Activated CD8-positive, alpha-beta memory T cell treated with anti-CD3 and anti-CD28 coated beads, Interleukin-2, amount 50 U/mL, for 48 hours (primary cell): ENCODE measurements around the gene ENTPD1.
"Not testable (repeated sequence)": the region's sequence is repeated elsewhere in the genome, so short reads cannot be mapped to it uniquely, and the experiment has no call there.

ENCODE experiments used
- DNase-seq: peaks from one replicate; pipeline ENCODE4 v3.0.0-alpha.2; 2020

Gene ENTPD1

GRCh38 chr10:95756041-95756761 lies at the start of gene ENTPD1:
Gene ENTPD1 (plus strand): TSS chr10:95756163. CDS start chr10:95756240, 77 bp downstream.
- DNase-seq, result no peak

- no peak for DNase-seq
These were observed 49.4 kb upstream of the ENTPD1 start for GRCh38 chr10:95706573-95706972.

GRCh38 chr10:95706990-95707389 lies 49.0 kb upstream of the ENTPD1 start:
- no peak for DNase-seq

GRCh38 chr10:95711492-95711891 lies 44.5 kb upstream of the ENTPD1 start:
- no peak for DNase-seq

GRCh38 chr10:95716466-95716865 lies 39.5 kb upstream of the ENTPD1 start:
- no peak for DNase-seq

- no peak for DNase-seq
These were observed 39.1 kb upstream of the ENTPD1 start for GRCh38 chr10:95716866-95717265.

GRCh38 chr10:95720745-95721144 lies 35.2 kb upstream of the ENTPD1 start:
- DNase-seq, result not testable (repeated sequence)

- DNase-seq, result not testable (repeated sequence)
These were observed 33.5 kb upstream of the ENTPD1 start for GRCh38 chr10:95722496-95722895.

- DNase-seq, result no peak
These were observed 27.4 kb upstream of the ENTPD1 start for GRCh38 chr10:95728526-95728925.

GRCh38 chr10:95729323-95730055 lies 26.5 kb upstream of the ENTPD1 start:
- no peak for DNase-seq

- no peak for DNase-seq
These were observed 25.7 kb upstream of the ENTPD1 start for GRCh38 chr10:95730233-95730632.

- not testable (repeated sequence) for DNase-seq
These were observed 23.1 kb upstream of the ENTPD1 start for GRCh38 chr10:95732907-95733306.

GRCh38 chr10:95739056-95739455 lies 16.9 kb upstream of the ENTPD1 start:
- no peak for DNase-seq

- DNase-seq, result no peak
These were observed 14.0 kb upstream of the ENTPD1 start for GRCh38 chr10:95741807-95742467.

- DNase-seq, result no peak
These were observed 13.5 kb upstream of the ENTPD1 start for GRCh38 chr10:95742485-95742884.

- no peak for DNase-seq
These were observed 12.9 kb upstream of the ENTPD1 start for GRCh38 chr10:95742962-95743535.

- no peak for DNase-seq
These were observed 10.5 kb upstream of the ENTPD1 start for GRCh38 chr10:95745501-95745900.

GRCh38 chr10:95748349-95748748 lies 7.6 kb upstream of the ENTPD1 start:
- no peak for DNase-seq

GRCh38 chr10:95755511-95756004 lies 405 bp upstream of the ENTPD1 start:
- no peak for DNase-seq

GRCh38 chr10:95756809-95757684 lies 1.1 kb downstream of the ENTPD1 start:
- DNase-seq, result no peak

GRCh38 chr10:95758351-95759025 lies 2.5 kb downstream of the ENTPD1 start:
- no peak for DNase-seq
